ENCODE results near the gene DYNLRB1.

The DYNLRB1 gene

DNA sequence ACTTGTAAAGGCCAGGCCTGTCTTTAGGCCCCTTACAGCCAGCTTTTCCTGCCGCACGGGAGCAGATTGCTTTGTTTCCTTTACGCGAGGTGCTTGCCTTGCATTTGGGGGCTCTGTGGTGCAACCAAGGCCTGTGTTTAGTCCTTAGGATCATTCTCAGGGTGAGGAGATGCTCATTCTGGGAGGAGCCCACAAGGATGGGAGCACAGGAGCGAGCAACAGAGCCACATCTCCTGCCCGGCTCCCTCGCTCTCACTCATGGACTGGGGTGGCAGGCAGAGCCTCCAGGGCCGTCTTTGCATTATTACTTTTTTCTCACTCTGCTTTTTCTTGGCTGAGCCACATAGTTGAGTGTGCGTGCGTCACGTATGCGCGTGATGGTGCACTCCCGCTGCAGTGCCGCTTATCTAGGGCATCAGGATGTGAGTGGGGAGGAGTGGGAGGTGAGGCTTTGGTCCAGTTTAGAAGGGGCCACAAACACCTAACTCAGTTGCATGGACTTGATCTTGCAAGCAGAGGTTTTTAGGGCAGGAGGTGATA, 19.1 kb downstream of the DYNLRB1 start:
- no peak for DNase-seq

DNA sequence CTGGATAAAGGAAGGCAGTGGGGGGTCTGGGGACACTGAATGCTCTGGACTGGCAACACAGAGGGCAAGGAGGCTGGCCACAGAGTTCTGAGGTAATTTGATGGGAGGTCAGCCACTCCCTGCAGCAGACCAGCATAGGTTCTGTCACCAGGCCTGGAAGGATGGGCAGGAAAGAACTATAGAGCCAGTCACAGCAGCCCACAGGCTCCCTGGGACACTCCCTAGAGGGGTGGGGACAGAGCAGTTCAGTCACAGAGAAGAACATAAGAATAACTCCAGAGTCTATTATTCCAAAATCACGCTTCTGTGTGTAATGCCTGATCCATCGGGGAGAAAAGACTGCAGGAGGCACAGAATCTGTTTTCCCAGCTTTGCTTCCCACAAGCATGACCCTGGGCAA, 19.6 kb downstream of the DYNLRB1 start:
- DNase-seq, result no peak

GRCh38 chr20:34536798-34537394, 20.7 kb downstream of the DYNLRB1 start:
- DNase-seq, result no peak

DNA sequence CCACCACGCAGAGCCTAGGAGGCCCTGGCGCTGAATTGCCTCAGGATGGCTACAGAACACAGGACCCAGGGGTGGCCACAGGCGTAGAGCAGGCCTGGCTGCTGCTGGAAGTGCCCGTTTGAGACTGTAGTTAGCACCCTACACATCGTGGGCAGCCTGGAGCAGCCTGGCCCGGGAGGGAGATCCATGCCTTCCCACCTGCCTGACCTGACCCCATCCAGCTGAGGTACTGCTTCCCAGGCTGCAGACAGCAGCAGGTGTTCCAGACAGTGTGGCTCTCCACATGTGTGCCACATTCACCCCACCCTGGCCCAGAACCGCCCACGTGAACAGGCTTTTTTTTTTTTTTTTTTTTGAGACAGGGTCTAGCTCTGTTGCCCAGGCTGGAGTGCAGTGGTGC, 21.4 kb downstream of the DYNLRB1 start:
- no peak for DNase-seq

DNA sequence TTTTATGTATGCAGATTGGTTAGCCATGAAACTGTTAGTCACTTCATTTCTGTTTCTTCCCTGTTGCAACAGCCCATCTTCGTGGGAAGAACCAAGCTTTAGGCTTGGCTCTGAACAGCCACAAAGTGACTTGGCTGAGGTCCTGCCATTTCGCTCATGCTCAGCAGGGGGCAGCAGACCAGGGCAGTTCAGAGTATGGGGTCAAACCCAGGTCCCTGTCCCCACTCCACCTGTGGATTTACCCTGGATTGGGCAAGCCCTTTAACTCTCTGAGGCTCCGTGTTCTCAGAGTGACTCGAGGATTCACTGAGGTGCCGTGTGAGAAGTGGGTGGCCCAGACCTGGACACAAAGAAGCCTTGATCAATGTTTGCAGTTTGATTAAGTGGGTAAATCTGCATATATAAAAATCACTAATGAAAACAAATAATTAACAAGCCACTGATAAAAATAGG, 22.5 kb downstream of the DYNLRB1 start:
- no peak for DNase-seq

- no peak for DNase-seq
These were observed 23.5 kb downstream of the DYNLRB1 start for GRCh38 chr20:34539756-34540155.

DNA sequence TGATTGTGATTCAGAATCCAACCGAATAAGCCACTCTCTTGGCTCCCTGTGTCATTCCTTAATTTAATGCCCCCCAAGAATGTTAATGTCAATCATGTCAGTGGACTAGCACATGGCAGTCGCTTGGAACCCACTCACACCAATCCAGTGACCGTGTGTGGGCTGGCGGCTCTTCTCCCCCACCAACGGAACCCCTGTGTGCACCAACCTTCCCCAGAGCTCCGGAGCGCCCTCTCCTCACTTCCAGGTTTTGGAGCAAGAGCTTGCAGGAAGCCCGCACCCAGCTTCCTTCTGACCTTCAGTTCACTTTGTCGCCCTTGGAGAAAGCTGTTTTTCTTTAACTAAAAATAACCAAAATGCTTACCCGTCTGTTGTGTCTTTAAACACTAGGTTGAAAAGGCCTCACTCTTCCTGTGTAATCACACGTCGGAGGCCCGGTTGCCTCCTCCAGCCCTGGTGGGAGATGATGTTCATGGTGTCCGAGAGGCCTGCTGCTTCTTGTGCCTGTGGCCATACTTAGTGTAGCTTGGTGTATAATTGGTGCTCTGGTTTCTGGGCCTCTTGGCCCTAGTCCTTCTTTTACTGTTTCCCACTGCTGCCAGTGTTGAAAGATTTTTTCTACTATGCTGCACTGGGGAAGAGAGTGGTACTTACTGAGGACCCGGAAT, 24.5 kb downstream of the DYNLRB1 start:
- DNase-seq, result no peak

DNA sequence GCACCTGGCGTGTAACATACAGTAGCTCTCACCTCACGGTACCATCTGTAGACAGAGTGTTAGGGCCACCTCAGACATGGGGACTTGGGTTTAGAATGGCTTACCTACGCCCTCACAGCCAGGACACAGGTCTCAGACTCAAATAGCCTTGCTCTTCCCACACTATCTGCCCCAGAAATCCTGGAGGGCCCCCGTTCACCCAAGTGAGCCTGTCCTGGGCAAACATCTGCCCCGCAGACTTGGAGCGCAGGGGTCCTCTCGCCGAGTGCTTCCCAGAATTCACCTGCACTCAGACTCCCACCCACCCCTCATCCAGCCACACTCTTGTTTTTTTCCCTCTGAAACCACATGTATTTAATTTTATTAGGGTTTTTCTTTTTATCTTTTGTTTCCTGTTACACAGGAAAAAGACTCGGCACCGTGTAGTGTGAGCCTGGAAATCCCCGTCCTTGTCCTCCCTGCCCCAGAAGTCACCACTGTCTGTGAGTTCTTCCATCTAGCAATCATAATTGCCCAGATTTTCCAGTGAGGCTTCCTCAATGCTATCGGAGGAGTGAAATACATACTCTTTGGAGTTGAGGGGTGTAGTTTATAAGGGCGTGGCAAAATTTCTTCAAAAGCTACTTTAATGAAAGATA, 25.2 kb downstream of the DYNLRB1 start:
- no peak for DNase-seq

GRCh38 chr20:34541917-34542316, 25.7 kb downstream of the DYNLRB1 start:
- DNase-seq, result no peak

DNA sequence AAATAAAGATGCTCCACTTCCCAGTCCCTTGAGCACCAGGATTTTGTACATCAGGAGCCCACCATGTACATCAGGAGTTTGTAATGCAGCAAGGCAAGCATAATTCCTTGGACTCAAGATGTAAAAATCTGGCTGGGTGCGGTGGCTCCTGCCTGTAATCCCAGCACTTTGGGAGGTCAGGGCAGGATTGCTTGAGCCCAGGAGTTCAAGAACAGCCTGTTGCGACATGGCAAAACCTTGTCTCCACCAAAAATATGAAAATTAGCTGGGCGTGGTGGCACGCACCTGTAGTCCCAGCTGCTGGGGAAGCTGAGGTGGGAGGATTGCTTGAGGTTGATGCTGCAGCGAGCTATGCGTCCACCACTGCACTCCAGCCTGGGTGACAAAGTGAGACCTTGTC, 26.2 kb downstream of the DYNLRB1 start:
- no peak for DNase-seq

DNA sequence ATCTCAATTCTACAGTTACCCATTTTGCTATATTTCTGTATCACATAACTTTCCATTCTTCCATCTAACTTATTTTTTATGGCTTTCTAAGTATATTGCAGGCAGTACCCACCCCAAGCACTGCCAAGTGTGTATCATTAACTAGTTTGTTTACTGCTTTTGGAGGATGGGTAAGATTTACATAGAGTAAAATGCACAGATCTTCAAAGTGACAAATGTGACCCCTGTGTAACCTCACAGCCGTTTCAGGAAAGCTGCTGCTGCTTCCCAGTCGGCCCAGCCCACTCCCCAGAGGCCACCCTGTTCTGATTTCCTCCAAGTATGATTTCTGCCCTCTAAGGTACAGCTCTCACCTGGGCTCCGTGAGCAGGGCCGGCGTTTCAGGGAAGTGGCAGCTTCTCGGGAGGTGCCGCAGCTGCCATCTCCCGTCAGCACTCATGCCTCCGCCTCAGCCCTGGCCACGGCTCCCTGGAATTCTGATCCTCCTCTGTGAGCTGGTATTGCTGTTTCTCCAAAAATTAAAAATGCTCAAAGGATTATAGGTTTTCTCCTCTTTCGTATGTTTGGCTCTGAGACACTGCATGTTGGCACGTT, 27.3 kb downstream of the DYNLRB1 start:
- DNase-seq, result no peak

GRCh38 chr20:34544109-34544796, 28.0 kb downstream of the DYNLRB1 start:
- no peak for DNase-seq

GRCh38 chr20:34546751-34547181, 30.5 kb downstream of the DYNLRB1 start:
- no peak for DNase-seq

DNA sequence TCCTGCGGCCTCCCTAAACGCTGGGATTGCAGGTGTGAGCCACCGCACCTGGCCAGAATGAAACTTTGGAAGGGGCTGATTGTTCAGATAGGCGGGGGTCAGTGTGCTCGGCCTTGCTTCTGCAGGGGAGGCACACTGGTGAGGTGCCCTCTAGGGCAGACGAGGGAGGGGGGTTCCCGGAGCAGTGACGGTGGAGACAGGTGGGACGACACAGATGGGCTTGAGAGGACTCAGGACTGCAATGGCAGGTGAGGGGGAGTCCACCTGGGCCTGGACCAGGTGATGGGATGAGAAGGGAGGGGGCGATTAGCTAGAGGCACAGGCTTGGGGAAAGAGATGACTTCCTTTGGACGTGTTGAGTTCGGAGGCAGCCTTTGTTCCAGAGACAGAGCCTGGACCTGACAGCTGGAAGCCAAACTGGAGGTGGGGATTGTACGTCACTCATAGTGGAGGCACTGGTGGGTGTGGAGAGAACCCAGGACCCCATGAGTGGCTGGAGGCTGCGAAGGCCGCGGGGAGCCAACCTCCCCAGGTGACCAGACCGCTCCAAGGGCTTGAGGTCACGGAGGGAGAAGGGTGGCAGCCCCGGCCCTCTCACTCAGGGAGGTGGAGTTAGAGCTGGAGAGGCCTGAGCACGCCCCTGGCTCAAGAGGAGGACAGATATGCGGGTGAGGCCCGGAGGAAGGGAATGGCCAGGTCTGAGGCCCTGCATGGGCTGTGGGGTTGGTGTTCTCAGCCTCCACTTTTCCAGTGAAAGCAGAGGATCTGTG, 31.8 kb downstream of the DYNLRB1 start:
- no peak for DNase-seq

- DNase-seq, result no peak
These were observed 33.2 kb downstream of the DYNLRB1 start for GRCh38 chr20:34549291-34549928.

DNA sequence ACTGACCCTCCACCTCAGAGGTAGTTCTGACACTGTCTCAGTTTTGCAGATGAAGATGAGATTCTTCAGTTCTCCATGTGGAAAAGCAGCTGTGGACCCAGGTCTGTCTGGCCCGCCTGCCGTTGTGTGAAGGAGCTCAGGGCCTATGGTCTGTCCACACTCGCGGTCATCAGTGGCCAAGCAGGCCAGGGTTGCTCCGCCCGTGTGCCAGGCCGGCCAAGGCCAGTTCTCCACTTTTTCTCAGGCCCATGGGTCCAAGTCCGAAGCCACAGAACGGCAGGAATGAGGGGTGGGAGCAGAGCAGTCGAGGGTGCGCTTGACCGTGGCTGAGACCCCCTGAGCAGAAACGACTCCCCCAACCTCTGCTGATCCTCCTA, 33.7 kb downstream of the DYNLRB1 start:
- no peak for DNase-seq

- no peak for DNase-seq
These were observed 36.3 kb downstream of the DYNLRB1 start for GRCh38 chr20:34552569-34552968.

GRCh38 chr20:34553366-34553867, 37.2 kb downstream of the DYNLRB1 start:
- no peak for DNase-seq

DNA sequence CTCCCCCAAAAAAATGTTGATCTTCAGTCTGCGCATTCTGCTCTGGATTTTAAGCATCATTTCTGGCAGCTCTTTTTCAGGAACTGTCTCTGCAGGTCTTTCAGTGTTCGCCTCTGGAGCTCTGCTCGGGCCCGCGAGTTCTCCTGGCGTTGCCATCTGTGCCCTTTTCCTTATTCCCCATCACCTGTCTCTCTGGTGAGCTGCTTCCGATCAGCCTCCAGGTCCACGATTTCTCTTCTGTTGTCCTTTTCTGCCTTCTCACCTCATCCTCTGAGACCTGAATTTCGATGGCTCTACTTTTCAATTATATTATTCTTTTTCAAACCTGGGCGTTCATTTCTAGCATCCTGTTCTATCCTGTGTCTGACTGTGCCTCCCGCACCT, 41.7 kb downstream of the DYNLRB1 start:
- DNase-seq, result no peak

DNA sequence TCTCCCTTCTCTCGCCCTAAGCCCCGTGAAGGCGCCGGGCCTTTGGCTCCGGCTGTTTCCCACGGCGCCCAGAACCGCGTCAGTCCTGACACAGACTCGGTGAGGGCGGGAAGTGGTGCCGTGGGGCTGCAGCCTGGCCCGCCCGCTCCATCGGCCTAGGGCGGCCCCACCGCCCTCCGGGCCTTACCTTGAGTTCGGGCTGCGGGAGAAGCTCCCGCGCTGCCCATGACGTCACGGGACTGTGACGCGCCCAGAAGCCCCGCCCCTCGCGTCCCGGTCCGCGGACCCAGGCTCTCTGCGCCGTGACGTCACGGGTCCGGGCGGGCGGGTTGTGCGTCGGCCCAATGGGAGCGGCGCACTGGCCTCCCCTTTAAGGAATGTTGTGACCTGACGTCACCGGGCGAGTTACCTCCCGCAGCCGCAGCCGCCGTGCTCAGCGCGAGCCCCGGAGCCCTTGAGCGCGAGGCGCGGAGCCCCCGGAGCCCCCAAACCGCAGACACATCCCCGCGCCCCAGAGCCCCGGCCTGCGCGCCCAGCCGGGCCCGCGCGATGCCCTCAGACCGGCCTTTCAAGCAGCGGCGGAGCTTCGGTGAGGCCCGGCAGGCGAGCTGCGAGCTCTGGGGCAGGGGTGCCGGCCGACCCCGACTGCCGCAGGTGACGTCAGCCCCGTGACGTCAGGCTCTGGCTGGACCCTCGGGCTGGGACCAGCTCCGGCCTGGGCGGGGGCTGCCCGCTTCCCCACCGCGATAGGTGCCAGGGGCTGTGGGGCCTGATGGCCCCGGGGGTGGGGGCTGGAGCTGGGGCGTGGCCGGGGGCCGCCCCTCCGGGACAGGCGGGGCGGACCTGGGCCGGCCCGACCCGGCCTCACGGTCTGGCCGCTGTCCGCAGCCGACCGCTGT, 42.3 kb downstream of the DYNLRB1 start, which contains the start of gene MAP1LC3A:
Gene MAP1LC3A, plus strand, starts transcription at position 399 of the 899 bp plus-strand sequence. Its CDS starts 151 bp downstream, at position 550.
- peak; percentile 95 for DNase-seq
